C4-2B (cell line): ENCODE data around the gene ACOX1.

ENCODE experiments used
- CTCF ChIP-seq: fragments of 450-650 bp; conservative IDR thresholded peaks from 2 replicates; pipeline ENCODE4 v1.5.1; 2017; ENCODE audit warnings: mild to moderate bottlenecking
- ZFX ChIP-seq: fragments of 450-650 bp; IDR thresholded peaks from 2 replicates; pipeline ENCODE4 v1.6.1; 2017

- TF ChIP-seq CTCF (no peak), ZFX (no peak)
Observed at GRCh38 chr17:75917141-75917916, 61.6 kb downstream of the ACOX1 start.
